ENCODE measurements around the gene ZMYND19.
"Not testable (repeated sequence)": the region's sequence is repeated elsewhere in the genome, so short reads cannot be mapped to it uniquely, and the experiment has no call there.

ZMYND19 gene

DNA sequence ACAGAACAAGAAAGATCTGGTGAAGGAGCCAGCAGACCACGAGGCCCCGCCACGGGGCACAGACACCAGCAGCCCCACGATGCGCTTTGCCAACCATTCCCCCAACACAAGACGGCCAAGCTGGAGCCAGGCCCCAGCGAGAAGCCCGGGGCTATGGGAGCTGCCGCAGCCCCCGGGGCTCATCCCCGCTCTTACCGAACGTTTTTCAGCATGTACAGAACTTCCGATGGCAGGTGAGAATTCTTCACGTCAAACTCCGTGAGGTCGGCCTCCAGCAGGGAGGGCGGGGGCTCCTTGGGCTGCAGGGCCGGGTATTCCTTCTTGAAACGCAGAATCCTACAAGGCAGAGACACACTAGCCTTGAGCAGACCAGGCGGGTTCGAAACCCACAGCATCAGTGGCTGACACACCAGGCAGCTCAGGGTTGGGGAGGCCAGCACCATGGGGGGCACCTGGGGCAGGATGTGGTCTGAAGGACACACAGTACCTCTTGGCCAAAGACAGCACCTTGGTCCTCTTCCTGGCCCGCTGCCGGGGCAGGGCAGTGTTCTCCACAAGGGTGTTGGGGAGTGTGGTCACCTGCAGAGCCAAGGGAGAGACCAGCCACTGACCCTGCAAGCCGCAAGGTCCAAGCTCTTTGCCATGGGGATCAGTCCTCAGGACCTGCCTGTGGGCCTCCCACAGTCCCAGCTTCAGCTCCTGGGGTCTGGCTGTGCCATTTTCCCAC is 46.9 kb downstream of the ZMYND19 start:
- H3K27ac ChIP-seq: no peak overlapping the region
- no peak for TF ChIP-seq CTCF (conservative IDR thresholded peaks at IDR 0.05)

DNA sequence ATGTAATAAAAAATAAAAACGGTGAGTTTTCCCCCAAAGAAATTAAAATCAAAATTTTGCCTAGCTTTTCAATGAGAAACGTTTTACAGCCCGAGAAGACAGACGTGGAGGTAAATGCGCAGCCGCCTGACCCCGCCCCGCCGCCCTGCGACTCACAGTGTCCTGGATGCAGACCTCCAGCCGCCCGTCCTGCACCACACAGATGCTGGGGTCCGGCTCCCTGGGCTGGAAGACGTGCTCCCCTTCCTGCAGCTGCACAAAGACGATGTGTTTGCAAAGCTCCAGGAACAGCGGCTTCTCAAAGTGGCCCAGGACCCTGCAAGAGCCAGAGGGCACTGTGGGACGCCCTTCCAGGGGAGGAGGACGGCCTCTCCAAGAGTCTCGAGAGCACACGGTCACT is 47.8 kb downstream of the ZMYND19 start:
- no peak for TF ChIP-seq CTCF (conservative IDR thresholded peaks at IDR 0.05)
- H3K27ac ChIP-seq: no peak overlapping the region

GRCh38 chr9:137540536-137540935 is 49.8 kb downstream of the ZMYND19 start:
- no peak for TF ChIP-seq CTCF (conservative IDR thresholded peaks at IDR 0.05)
- H3K27ac ChIP-seq: no peak overlapping the region

GRCh38 chr9:137538058-137538457 is 52.3 kb downstream of the ZMYND19 start:
- H3K27ac ChIP-seq: no peak overlapping the region
- no peak for TF ChIP-seq CTCF (conservative IDR thresholded peaks at IDR 0.05)

GRCh38 chr9:137536594-137537131 is 53.6 kb downstream of the ZMYND19 start:
- H3K27ac ChIP-seq: peak overlapping the region; percentile 87

- peak overlapping the region; percentile 87 for H3K27ac ChIP-seq
- TF ChIP-seq CTCF (conservative IDR thresholded peaks at IDR 0.05): peak; percentile 65
These were observed 55.2 kb downstream of the ZMYND19 start for GRCh38 chr9:137535120-137535428.

GRCh38 chr9:137534256-137535119 is 55.8 kb downstream of the ZMYND19 start:
- H3K27ac ChIP-seq: peak overlapping the region; percentile 87
- peak; percentile 94 for TF ChIP-seq CTCF (conservative IDR thresholded peaks at IDR 0.05)

- not testable (repeated sequence) for H3K27ac ChIP-seq
These were observed 57.3 kb downstream of the ZMYND19 start for GRCh38 chr9:137532891-137533468.
